Stimulated activated CD8-positive, alpha-beta memory T cell treated with anti-CD3 and anti-CD28 coated beads, Interleukin-7, amount 100 ng/mL, for 48 hours (primary cell): Measurements from ENCODE around the gene DHCR7.

ENCODE experiments used
- DNase-seq, 2 donors: peaks; one replicate each; pipeline ENCODE4 v3.0.0-alpha.2; 2020; ENCODE audit warnings: low read depth in 1 of 2; ENCODE audit errors: extremely low read depth in 1 of 2

DHCR7 gene

GRCh38 chr11:71458146-71459070 lies 10.2 kb upstream of the DHCR7 start:
- no peak for DNase-seq

- no peak for DNase-seq
These were observed 8.6 kb upstream of the DHCR7 start for GRCh38 chr11:71456831-71457230.

- no peak for DNase-seq
These were observed 8.1 kb upstream of the DHCR7 start for GRCh38 chr11:71456294-71456693.

GRCh38 chr11:71454470-71455113 lies 6.4 kb upstream of the DHCR7 start:
- no peak for DNase-seq

GRCh38 chr11:71453918-71454304 lies 5.7 kb upstream of the DHCR7 start:
- no peak for DNase-seq

GRCh38 chr11:71453037-71453917 lies 5.1 kb upstream of the DHCR7 start, which contains the start of gene NADSYN1:
Gene NADSYN1 (plus strand): TSS chr11:71453203. CDS start chr11:71453297, 94 bp downstream.
- peak; percentile 90 to 91 for DNase-seq

GRCh38 chr11:71452199-71453036 lies 4.2 kb upstream of the DHCR7 start:
- no peak for DNase-seq

- no peak for DNase-seq
These were observed 3.5 kb upstream of the DHCR7 start for GRCh38 chr11:71451596-71452198.

GRCh38 chr11:71450939-71451338 lies 2.7 kb upstream of the DHCR7 start:
- DNase-seq: no peak

- DNase-seq: no peak
These were observed 2.3 kb upstream of the DHCR7 start for GRCh38 chr11:71450507-71450906.

- DNase-seq: no peak
These were observed 1.4 kb upstream of the DHCR7 start for GRCh38 chr11:71449596-71449995.

- DNase-seq: no peak
These were observed 369 bp downstream of the DHCR7 start for GRCh38 chr11:71447791-71448256.

- no peak for DNase-seq
These were observed 1.1 kb downstream of the DHCR7 start for GRCh38 chr11:71446942-71447688.

GRCh38 chr11:71446150-71446549 lies 2.0 kb downstream of the DHCR7 start:
- DNase-seq: no peak

GRCh38 chr11:71444811-71445210 lies 3.4 kb downstream of the DHCR7 start:
- DNase-seq: no peak

GRCh38 chr11:71443736-71444445 lies 4.3 kb downstream of the DHCR7 start:
- DNase-seq: no peak

GRCh38 chr11:71442880-71443279 lies 5.3 kb downstream of the DHCR7 start:
- DNase-seq: no peak

- no peak for DNase-seq
These were observed 6.1 kb downstream of the DHCR7 start for GRCh38 chr11:71442123-71442522.
